Mammary epithelial cell (primary cell): ENCODE results near the gene SLC2A3.

ENCODE experiments used
- CTCF ChIP-seq, 2 donors: IDR thresholded peaks in 1 of 2; conservative IDR thresholded peaks in 1 of 2; 2 replicates each; pipeline ENCODE4 v1.5.1; 2011 to 2012; ENCODE audit warnings: inconsistent platforms in 2 of 2, low read length in 2 of 2, mild to moderate bottlenecking in 2 of 2, control low read depth in 1 of 2, low read depth in 1 of 2; ENCODE audit not compliant: insufficient read depth in 1 of 2; ENCODE audit errors: extremely low read depth in 1 of 2
- EZH2 ChIP-seq: IDR thresholded peaks from 2 replicates; pipeline ENCODE4 v1.6.1; 2012; ENCODE audit warnings: low read length, inconsistent platforms, borderline replicate concordance

- no peak for TF ChIP-seq CTCF (conservative IDR thresholded peaks at IDR 0.05 in 1 of 2, IDR thresholded peaks at IDR 0.05 in 1 of 2; ENCODE audit: extremely low read depth in 1 of 2, insufficient read depth in 1 of 2, low read depth in 1 of 2, low read length in 2 of 2)
- no peak for TF ChIP-seq EZH2
These were observed 51.3 kb downstream of the SLC2A3 start for GRCh38 chr12:7884689-7885088.
